ENCODE results near the gene HOXA13.
A peak's percentile ranks its signal among the peaks of the same experiment; 100 is the strongest.

The HOXA13 gene

GRCh38 chr7:27212497-27213432 is 12.9 kb upstream of the HOXA13 start:
- H3K27ac ChIP-seq: no peak overlapping the region
- no peak for DNase-seq (ENCODE audit: low spot score)
- TF ChIP-seq CTCF (conservative IDR thresholded peaks at IDR 0.05; ENCODE audit: low read depth): no peak
- ChIA-PET POLR2A (ENCODE audit: low non-redundant PET) (no interaction called here), CTCF (interaction anchor here (0.6 kb wide), 1 partner anchor 29 kb away, joined by 3 read pairs; no protein-coding TSS in a partner anchor)

GRCh38 chr7:27211764-27212204 is 11.9 kb upstream of the HOXA13 start:
- no peak overlapping the region for H3K27ac ChIP-seq
- DNase-seq (ENCODE audit: low spot score): no peak
- ChIA-PET CTCF (interaction anchor here (0.6 kb wide), 1 partner anchor 28 kb away, joined by 3 read pairs; no protein-coding TSS in a partner anchor), POLR2A (ENCODE audit: low non-redundant PET) (no interaction called here)
- no peak for TF ChIP-seq CTCF (conservative IDR thresholded peaks at IDR 0.05; ENCODE audit: low read depth)

- no peak for DNase-seq (ENCODE audit: low spot score)
- POLR2A ChIA-PET (ENCODE audit: low non-redundant PET): no interaction called here
- no peak overlapping the region; the same call in 1 of the 2 replicates for H3K27ac ChIP-seq
- no peak for TF ChIP-seq CTCF (conservative IDR thresholded peaks at IDR 0.05; ENCODE audit: low read depth)
- CTCF ChIA-PET: interaction anchor here (0.6 to 1.2 kb wide), 4 partner anchors 206 to 709 kb away, joined by 3 to 5 read pairs (median 4); no protein-coding TSS in a partner anchor
Measured at GRCh38 chr7:27211084-27211446, 11.2 kb upstream of the HOXA13 start.

- TF ChIP-seq CTCF (conservative IDR thresholded peaks at IDR 0.05; ENCODE audit: low read depth): peak; percentile 87
- no peak overlapping the region; the same call in 1 of the 2 replicates for H3K27ac ChIP-seq
- ChIA-PET CTCF (interaction anchor here (0.6 to 1.2 kb wide), 5 partner anchors 207 to 709 kb away, joined by 3 to 5 read pairs (median 4); no protein-coding TSS in a partner anchor), POLR2A (ENCODE audit: low non-redundant PET) (no interaction called here)
- no peak for DNase-seq (ENCODE audit: low spot score)
Measured at GRCh38 chr7:27210441-27211083, 10.7 kb upstream of the HOXA13 start.

GRCh38 chr7:27209933-27210440 is 10.1 kb upstream of the HOXA13 start:
- no peak for TF ChIP-seq CTCF (conservative IDR thresholded peaks at IDR 0.05; ENCODE audit: low read depth)
- ChIA-PET POLR2A (ENCODE audit: low non-redundant PET) (no interaction called here), CTCF (interaction anchor here (0.7 to 1.1 kb wide), 2 partner anchors 364 to 372 kb away, joined by 3 to 5 read pairs; no protein-coding TSS in a partner anchor)
- H3K27ac ChIP-seq: no peak overlapping the region
- no peak for DNase-seq (ENCODE audit: low spot score)

- POLR2A ChIA-PET (ENCODE audit: low non-redundant PET): interaction anchor here (0.6 kb wide), 1 partner anchor 8 kb away, joined by 4 read pairs; no protein-coding TSS in a partner anchor
- no peak overlapping the region for H3K27ac ChIP-seq
- CTCF ChIA-PET: no interaction called here
- DNase-seq (ENCODE audit: low spot score): no peak
- TF ChIP-seq CTCF (conservative IDR thresholded peaks at IDR 0.05; ENCODE audit: low read depth): no peak
Measured at GRCh38 chr7:27208998-27209397, 9.1 kb upstream of the HOXA13 start.
